GM15510 (cell line): ENCODE results near the gene MIA2.

Experiments used
- POLR2A ChIP-seq: IDR thresholded peaks from 3 replicates; pipeline ENCODE4 v1.6.1; 2011; ENCODE audit warnings: borderline replicate concordance; ENCODE audit not compliant: insufficient read length; ENCODE audit errors: extremely low read depth

MIA2 gene

DNA sequence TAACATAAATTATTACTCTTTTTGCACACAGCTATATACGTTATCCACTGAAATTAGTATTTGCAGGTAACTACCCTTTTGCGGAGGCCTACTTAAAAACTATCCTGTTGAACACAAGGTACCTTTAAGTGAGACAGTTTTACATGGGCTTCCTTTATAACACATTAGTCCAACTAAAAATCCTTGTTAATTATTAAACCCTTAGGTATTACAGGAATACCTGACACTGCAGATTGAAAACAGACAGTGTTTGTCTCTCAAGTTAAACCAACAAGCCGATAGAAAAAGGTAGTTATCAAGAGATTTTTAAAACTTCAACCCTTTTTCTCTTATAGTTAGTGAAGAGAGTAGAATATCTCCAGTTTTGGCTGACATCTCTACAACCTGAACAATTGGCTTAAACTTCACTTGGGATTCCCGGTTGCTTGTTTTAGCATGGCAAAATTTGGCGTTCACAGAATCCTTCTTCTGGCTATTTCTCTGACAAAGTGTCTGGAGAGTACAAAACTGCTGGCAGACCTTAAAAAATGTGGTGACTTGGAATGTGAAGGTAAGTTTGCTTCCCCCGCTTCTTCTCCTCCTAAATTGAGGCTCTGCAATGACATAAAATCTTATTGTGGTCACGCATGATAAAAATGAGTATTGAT, at the start of gene MIA2:
MIA2 (plus strand) TSS at position 236 of the 647 bp plus-strand sequence; CDS start at position 436, 200 bp downstream.
- TF ChIP-seq POLR2A, result no peak

GRCh38 chr14:39184628-39185255, 49.0 kb upstream of the MIA2 start:
- TF ChIP-seq POLR2A, result no peak

GRCh38 chr14:39185256-39186049, 48.3 kb upstream of the MIA2 start:
- no peak for TF ChIP-seq POLR2A

- TF ChIP-seq POLR2A, result no peak
These were observed 46.7 kb upstream of the MIA2 start for GRCh38 chr14:39186941-39187525.

DNA sequence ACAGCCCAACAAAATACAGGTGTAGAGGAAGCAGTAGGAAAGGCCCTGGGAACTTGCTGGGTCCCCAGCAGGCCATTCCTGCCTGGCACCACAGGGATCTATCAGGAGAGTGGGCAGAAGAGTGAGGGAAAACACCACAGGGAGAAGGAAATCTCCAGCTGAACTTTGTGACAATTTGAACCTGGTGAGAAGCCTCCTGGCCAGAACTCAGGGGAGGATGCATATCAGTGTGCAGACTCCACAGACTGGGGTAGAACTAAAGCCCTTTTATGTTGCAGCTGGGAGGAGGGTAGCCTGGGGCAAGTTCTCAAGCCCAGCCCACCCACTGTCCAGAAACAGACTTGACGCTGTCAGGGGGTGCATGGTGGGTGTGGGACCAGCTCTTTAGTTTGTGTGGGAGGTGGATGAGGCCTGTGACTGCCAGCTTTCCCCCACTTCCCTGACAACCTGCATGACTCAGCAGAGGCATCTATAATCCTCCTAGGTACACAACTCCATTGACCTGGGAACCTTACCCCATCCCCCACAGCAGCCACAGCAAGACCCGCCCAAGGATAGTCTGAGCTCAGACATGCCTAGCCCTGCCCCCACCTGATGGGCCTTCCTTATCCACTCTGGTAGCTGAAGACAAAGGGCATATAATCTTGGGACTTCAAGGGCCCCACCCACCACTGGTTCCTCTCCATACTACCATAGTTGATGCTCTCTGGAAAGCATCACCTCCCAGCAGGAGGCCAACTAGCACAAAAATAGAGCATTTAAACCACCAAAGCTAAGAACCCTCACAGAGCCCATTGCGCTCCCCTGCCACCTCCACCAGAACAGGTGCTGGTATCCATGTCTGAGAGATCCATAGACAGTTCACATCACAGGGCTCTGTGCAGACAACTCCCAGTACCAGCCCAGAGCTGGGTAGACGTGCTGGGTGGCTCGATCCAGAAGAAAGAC, 29.8 kb upstream of the MIA2 start:
- TF ChIP-seq POLR2A, result no peak

DNA sequence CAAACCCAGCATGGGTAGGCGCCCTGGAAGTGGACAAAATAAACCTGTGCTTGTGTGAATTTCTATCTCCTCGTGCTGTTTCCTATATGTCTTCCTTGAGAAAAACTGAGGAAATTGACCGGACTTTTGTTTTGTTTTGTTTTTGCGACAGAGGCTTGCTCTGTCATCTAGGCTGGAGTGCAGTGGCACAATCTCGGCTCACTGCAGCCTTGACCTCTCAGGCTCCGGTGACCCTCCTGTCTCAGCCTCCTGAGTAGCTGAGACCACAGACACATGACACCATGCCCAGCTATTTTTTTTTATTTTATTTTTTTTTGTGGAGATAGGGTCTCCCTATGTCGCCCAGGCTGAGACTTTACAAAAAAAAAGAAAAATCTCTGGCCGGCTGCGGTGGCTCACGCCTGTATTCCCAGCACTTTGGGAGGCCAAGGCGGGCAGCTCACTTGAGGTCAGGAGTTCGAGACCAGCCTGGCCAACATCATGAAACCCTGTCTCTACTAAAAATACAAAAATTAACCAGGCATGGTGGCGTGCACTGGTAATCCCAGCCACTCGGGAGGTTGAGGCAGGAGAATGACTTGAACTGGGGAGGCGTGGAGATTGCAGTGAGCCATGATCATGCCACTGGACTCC, 22.5 kb upstream of the MIA2 start:
- no peak for TF ChIP-seq POLR2A

DNA sequence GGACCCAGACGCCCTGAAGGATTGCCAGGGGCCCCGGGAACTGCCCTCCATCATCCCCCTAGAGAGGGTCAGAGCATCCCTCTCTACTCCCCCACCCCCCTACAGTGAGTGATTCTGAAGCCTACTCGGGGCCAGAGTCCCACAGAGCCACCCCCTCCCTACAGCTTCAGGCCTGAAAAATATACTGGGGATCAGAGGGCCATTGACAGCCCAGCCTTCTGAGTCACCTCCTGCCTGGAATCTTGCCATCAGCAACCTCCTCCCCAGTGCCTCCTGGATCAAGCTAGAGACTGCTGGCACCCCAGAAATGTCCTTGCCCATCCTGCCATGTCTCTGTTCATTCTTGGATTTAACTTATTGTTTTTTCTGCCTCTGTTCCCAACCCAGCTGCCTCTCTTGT, 21.7 kb upstream of the MIA2 start:
- no peak for TF ChIP-seq POLR2A

DNA sequence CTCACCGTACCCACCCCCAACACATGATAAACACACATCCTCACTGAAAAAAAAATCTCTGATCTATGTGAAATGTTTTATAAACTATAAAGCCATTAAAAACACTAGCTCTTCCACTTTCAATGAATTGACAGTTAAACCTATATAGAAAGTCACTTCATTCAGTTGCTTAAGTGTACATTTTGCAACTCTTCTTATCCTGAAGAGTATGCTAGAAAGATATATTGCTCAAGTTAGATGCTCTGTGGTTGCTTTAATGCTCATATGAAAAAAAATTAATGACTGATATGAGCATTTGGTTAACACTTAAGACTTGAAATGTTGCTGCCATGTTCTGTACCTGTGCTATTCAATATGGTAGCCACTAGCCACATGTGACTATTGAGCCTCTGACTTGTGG, 21.0 kb upstream of the MIA2 start:
- no peak for TF ChIP-seq POLR2A

GRCh38 chr14:39217214-39217879, 16.4 kb upstream of the MIA2 start:
- TF ChIP-seq POLR2A, result no peak

DNA sequence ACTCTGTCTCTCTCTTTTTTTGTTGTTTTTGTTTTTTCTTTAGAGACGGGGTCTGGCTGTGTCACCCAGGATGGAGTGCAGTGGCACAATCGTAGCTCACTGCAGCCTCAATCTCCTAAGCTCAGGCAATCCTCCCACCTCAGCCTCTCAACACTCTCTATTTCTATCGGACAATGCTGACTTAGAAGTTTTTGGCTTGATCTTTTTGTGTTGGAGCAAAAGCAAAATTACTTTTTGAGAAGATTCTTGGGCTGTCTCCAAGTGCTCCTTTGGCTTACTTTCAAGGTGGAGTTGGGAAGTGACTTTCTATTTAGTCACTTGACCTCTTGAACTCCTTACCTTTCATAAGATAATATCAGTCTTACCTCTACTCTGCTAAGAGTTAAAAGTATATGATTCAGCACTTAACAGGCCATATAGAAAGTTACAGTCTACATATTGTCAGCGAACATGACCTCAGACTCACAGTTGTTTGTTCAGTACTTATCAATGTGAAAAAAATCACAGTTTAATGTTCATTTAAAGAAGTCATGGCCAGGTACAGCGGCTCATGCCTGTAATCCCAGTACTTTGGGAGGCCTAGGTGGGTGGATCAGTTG, 15.4 kb upstream of the MIA2 start:
- TF ChIP-seq POLR2A, result no peak

GRCh38 chr14:39219075-39219499, 14.6 kb upstream of the MIA2 start:
- TF ChIP-seq POLR2A, result no peak

DNA sequence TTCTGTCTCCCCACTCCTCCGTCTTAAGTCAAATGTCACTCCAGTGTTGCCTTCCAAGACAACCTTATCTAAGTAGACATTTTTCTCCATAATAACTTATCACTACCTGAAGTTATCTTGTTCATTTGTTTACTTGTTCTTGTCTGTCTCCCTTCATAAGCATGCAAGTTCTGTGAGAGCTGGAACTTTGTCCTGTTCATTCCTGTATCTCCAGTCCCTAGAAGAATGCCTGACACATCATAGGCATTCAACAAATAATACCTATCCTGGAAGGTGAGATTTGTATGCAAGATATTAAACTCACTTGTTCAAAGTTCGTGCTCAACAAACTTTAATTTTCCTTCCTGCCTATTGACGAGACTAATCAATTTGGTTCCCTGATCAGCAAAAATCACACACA, 5.7 kb upstream of the MIA2 start:
- no peak for TF ChIP-seq POLR2A
